Left kidney (tissue), 2 donors: ENCODE data around the gene EDARADD. TPM values are rescaled to one million over a fixed set of nuclear protein-coding genes. Genes with fewer than 3 reads are reported as not detected.
"Not testable (repeated sequence)": the region's sequence is repeated elsewhere in the genome, so short reads cannot be mapped to it uniquely, and the experiment has no call there.

Experiments
- DNase-seq: peaks from one replicate; pipeline ENCODE4 v3.0.0-alpha.2; 2013
- polyA plus RNA-seq: library from polyadenylated mRNA; unstranded; fragments of 120-200 nt; gene quantifications from one replicate; pipeline ENCODE4 v1.2.1, GENCODE V29; 2013; ENCODE audit not compliant: insufficient read length

The EDARADD gene
- polyA plus RNA-seq, 1 donor: 8.2 TPM

GRCh38 chr1:236429715-236430274 is 35.7 kb downstream of the EDARADD start:
- DNase-seq: no peak

GRCh38 chr1:236433819-236434315 is 39.8 kb downstream of the EDARADD start:
- DNase-seq: no peak

- no peak for DNase-seq
Measured at GRCh38 chr1:236438614-236439013, 44.5 kb downstream of the EDARADD start.

GRCh38 chr1:236440373-236440772 is 46.3 kb downstream of the EDARADD start:
- DNase-seq: no peak

GRCh38 chr1:236450779-236451178 is 56.7 kb downstream of the EDARADD start:
- DNase-seq: no peak

GRCh38 chr1:236451796-236452373 is 57.8 kb downstream of the EDARADD start:
- DNase-seq: no peak

- no peak for DNase-seq
Measured at GRCh38 chr1:236455243-236455642, 61.2 kb downstream of the EDARADD start.

- DNase-seq: no peak
Measured at GRCh38 chr1:236457775-236458174, 63.7 kb downstream of the EDARADD start.

- no peak for DNase-seq
Measured at GRCh38 chr1:236458996-236459395, 64.9 kb downstream of the EDARADD start.

- DNase-seq: no peak
Measured at GRCh38 chr1:236460103-236460502, 66.0 kb downstream of the EDARADD start.

GRCh38 chr1:236464197-236464596 is 70.1 kb downstream of the EDARADD start:
- DNase-seq: not testable (repeated sequence)

- no peak for DNase-seq
Measured at GRCh38 chr1:236465231-236465958, 71.3 kb downstream of the EDARADD start.

- DNase-seq: no peak
Measured at GRCh38 chr1:236465959-236466303, 71.8 kb downstream of the EDARADD start.

- DNase-seq: no peak
Measured at GRCh38 chr1:236467327-236467641, 73.2 kb downstream of the EDARADD start.

- DNase-seq: no peak
Measured at GRCh38 chr1:236468625-236469024, 74.5 kb downstream of the EDARADD start.

GRCh38 chr1:236469466-236469865 is 75.4 kb downstream of the EDARADD start:
- no peak for DNase-seq

- DNase-seq: no peak
Measured at GRCh38 chr1:236471096-236471495, 77.0 kb downstream of the EDARADD start.

- no peak for DNase-seq
Measured at GRCh38 chr1:236471653-236472052, 77.6 kb downstream of the EDARADD start.

- DNase-seq: no peak
Measured at GRCh38 chr1:236472850-236473788, 79.0 kb downstream of the EDARADD start.

GRCh38 chr1:236476019-236476418 is 81.9 kb downstream of the EDARADD start:
- DNase-seq: no peak

- DNase-seq: no peak
Measured at GRCh38 chr1:236480758-236481436, 86.8 kb downstream of the EDARADD start.
